NB4 (cell line): ENCODE results near the gene TPST1.

Source experiments
- POLR2A ChIP-seq: IDR thresholded peaks from 2 replicates; pipeline ENCODE4 v1.6.1; 2011; ENCODE audit warnings: mild to moderate bottlenecking; ENCODE audit not compliant: insufficient read length; ENCODE audit errors: extremely low read depth
- TF ChIP-seq, protein P1 (sequence below): IDR thresholded peaks from one replicate; pipeline ENCODE4 v1.5.1; 2012; ENCODE audit warnings: low read depth, low read length

DNA sequence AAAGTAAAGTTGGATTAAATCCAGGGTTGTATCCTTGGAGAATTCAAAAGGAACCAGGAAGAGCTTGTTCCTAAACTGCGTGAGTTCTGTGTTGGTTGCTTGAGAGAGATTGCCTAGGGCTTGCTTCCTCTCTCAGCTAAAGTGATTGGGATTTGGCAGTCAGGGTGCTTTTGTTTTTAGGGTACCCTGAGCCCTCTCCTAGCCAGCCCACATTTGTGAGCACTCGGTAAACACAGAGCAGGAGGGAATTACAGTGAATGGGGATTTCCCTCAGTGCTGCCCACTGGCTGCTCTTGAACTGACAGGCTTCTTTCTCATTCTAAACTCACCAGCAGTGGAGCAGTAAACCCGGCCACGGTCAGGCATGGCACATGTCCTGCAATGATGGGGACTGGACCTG, 146.9 kb downstream of the TPST1 start:
- no peak for TF ChIP-seq POLR2A
- TF ChIP-seq, protein P1, sequence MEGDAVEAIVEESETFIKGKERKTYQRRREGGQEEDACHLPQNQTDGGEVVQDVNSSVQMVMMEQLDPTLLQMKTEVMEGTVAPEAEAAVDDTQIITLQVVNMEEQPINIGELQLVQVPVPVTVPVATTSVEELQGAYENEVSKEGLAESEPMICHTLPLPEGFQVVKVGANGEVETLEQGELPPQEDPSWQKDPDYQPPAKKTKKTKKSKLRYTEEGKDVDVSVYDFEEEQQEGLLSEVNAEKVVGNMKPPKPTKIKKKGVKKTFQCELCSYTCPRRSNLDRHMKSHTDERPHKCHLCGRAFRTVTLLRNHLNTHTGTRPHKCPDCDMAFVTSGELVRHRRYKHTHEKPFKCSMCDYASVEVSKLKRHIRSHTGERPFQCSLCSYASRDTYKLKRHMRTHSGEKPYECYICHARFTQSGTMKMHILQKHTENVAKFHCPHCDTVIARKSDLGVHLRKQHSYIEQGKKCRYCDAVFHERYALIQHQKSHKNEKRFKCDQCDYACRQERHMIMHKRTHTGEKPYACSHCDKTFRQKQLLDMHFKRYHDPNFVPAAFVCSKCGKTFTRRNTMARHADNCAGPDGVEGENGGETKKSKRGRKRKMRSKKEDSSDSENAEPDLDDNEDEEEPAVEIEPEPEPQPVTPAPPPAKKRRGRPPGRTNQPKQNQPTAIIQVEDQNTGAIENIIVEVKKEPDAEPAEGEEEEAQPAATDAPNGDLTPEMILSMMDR, result no peak
